ENCODE results near the gene SH2D5. TPM values are rescaled to one million over a fixed set of nuclear protein-coding genes. Genes with fewer than 3 reads are reported as not detected.

The SH2D5 gene
- polyA plus RNA-seq, 1 experiment = 3.5 TPM

GRCh38 chr1:20693623-20694022 is 38.9 kb downstream of the SH2D5 start:
- ChIA-PET CTCF (interaction anchor here (9.5 kb wide), 1 partner anchor 500 kb away, joined by 147 read pairs; no protein-coding TSS in a partner anchor), POLR2A (no interaction called here)
- TF ChIP-seq CTCF (IDR thresholded peaks at IDR 0.05; ENCODE audit: insufficient read depth, low read depth, low read length) = no peak
- H3K4me3 ChIP-seq (ENCODE audit: low read depth, low read length) = no peak overlapping the region
- DNase-seq (ENCODE audit: low read depth) = no peak
- no peaks in the 10 kb centered on the region for H3K36me3 ChIP-seq (ENCODE audit: control insufficient read depth, insufficient read depth, low read length)
- H3K27me3 ChIP-seq (ENCODE audit: control insufficient read depth, insufficient read depth, low read length) = no peaks in the 10 kb centered on the region

DNA sequence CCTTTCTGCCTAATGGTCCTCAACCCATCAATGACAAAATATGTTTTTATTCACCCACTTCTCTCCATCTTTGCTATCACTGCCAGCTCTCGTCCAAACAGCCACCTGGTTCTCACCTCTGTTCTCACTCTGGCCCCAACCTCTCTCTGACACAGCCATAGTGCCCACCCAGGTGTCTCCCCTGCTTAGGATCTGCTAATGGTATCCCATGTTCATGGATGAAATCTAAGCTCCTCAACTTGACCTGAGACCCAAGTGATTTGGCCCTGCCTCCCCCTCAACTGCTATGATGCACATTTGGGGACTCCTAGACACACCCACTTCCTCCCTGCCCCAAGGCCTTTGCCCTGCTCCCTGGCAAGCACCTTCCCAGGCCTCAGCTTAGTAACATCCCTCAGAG is 40.6 kb downstream of the SH2D5 start:
- TF ChIP-seq CTCF (IDR thresholded peaks at IDR 0.05; ENCODE audit: insufficient read depth, low read depth, low read length) = no peak
- H3K4me3 ChIP-seq (ENCODE audit: low read depth, low read length) = no peak overlapping the region
- POLR2A ChIA-PET = no interaction called here
- DNase-seq (ENCODE audit: low read depth) = no peak
- CTCF ChIA-PET = interaction anchor here (1.6 to 9.5 kb wide), 2 partner anchors 25 to 502 kb away, joined by 3 to 147 read pairs; no protein-coding TSS in a partner anchor
- no peaks in the 10 kb centered on the region; the same call in 1 of the 2 replicates for H3K36me3 ChIP-seq (ENCODE audit: control insufficient read depth, insufficient read depth, low read length)
- H3K27me3 ChIP-seq (ENCODE audit: control insufficient read depth, insufficient read depth, low read length) = no peaks in the 10 kb centered on the region

GRCh38 chr1:20689645-20690056 is 42.9 kb downstream of the SH2D5 start:
- no peak for TF ChIP-seq CTCF (IDR thresholded peaks at IDR 0.05; ENCODE audit: insufficient read depth, low read depth, low read length)
- no peak for DNase-seq (ENCODE audit: low read depth)
- H3K4me3 ChIP-seq (ENCODE audit: low read depth, low read length) = no peak overlapping the region
- H3K36me3 ChIP-seq (ENCODE audit: control insufficient read depth, insufficient read depth, low read length) = no peaks in the 10 kb centered on the region; the same call in 1 of the 2 replicates
- ChIA-PET CTCF (no interaction called here), POLR2A (no interaction called here)
- no peaks in the 10 kb centered on the region for H3K27me3 ChIP-seq (ENCODE audit: control insufficient read depth, insufficient read depth, low read length)

GRCh38 chr1:20686883-20687725 is 45.4 kb downstream of the SH2D5 start:
- ChIA-PET POLR2A (no interaction called here), CTCF (interaction anchor here (0.9 to 2.2 kb wide), 2 partner anchors 10 to 508 kb away, joined by 3 to 9 read pairs; no protein-coding TSS in a partner anchor)
- no peak for DNase-seq (ENCODE audit: low read depth)
- Histone ChIP-seq H3K27me3 (ENCODE audit: control insufficient read depth, insufficient read depth, low read length) (no peaks in the 10 kb centered on the region), H3K36me3 (ENCODE audit: control insufficient read depth, insufficient read depth, low read length) (no peaks in the 10 kb centered on the region; the same call in 1 of the 2 replicates), H3K4me3 (ENCODE audit: low read depth, low read length) (no peak overlapping the region)
- TF ChIP-seq CTCF (IDR thresholded peaks at IDR 0.05; ENCODE audit: insufficient read depth, low read depth, low read length) = no peak

DNA sequence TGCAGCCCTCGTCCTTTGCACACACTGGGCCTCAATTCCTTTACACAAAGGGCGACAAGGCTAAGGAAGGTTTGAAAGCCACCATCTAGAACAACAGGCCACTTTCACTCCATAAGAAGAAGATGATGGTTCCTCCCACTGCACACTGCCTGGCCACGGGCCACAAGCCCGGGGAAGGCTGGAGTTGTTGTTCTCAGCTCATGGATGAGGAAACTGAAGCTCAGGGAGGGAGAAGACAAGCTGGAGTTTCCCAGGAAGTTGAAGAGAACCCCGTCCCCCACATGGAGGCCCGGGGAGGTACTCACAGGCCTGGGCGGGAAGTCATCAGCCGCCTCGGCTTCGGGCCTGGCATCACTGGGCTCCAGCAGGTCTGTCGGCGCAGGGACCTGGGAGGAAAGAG is 46.8 kb downstream of the SH2D5 start:
- no peaks in the 10 kb centered on the region for H3K27me3 ChIP-seq (ENCODE audit: control insufficient read depth, insufficient read depth, low read length)
- TF ChIP-seq CTCF (IDR thresholded peaks at IDR 0.05; ENCODE audit: insufficient read depth, low read depth, low read length) = no peak
- ChIA-PET POLR2A (no interaction called here), CTCF (no interaction called here)
- DNase-seq (ENCODE audit: low read depth) = no peak
- H3K4me3 ChIP-seq (ENCODE audit: low read depth, low read length) = no peak overlapping the region
- no peaks in the 10 kb centered on the region; the same call in 1 of the 2 replicates for H3K36me3 ChIP-seq (ENCODE audit: control insufficient read depth, insufficient read depth, low read length)

All from BJ (cell line).